Measurements from ENCODE around the gene CUTA. TPM values are rescaled to one million over a fixed set of nuclear protein-coding genes. Genes with fewer than 3 reads are reported as not detected.

The CUTA gene
- polyA plus RNA-seq, 1 donor from 2014 or later, result 343 TPM

DNA sequence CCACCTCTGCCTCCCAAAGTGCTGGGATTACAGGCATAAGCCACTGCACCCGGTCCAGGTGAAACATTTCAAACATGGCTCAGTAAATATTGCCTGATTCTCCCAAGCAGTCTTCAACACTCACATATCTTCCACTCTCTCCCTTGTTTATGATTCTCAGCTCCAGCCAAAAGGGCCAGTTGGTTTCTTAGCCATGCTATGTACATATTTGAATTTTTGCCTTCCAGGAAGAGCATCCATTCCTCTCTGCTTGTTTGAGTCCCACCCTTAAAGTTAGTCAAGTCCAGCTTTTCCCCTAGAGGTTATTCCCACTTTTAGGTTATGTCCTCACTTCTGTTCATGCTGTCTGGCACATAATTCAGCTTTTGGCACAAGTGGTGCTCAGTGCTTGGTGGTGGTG is 20.4 kb downstream of the CUTA start:
- TF ChIP-seq MXI1 (conservative IDR thresholded peaks at IDR 0.05; ENCODE audit: poor library complexity, severe bottlenecking) (no peak), CTCF (IDR thresholded peaks at IDR 0.05; ENCODE audit: poor library complexity, severe bottlenecking) (no peak), REST (IDR thresholded peaks at IDR 0.05; ENCODE audit: borderline replicate concordance) (no peak), EP300 (conservative IDR thresholded peaks at IDR 0.05; ENCODE audit: poor library complexity, severe bottlenecking) (no peak), POLR2AphosphoS5 (IDR thresholded peaks at IDR 0.05) (no peak), TAF1 (IDR thresholded peaks at IDR 0.05; ENCODE audit: low read depth) (no peak), SMC3 (conservative IDR thresholded peaks at IDR 0.05; ENCODE audit: poor library complexity) (no peak), EZH2 (IDR thresholded peaks at IDR 0.05; ENCODE audit: borderline replicate concordance, insufficient read depth, low read length, poor library complexity, severe bottlenecking) (no peak), RAD21 (conservative IDR thresholded peaks at IDR 0.05) (no peak)
- Histone ChIP-seq H3K9ac (ENCODE audit: low read length) (no peak overlapping the region), H3K79me2 (replicated peaks; ENCODE audit: insufficient read depth, low read length) (peaks cover 40% of the 10 kb centered on the region), H4K20me1 (ENCODE audit: insufficient read depth) (no peaks in the 10 kb centered on the region), H3K9me2 (ENCODE audit: insufficient read depth, low read length) (no peaks in the 10 kb centered on the region), H3K36me3 (ENCODE audit: insufficient read depth, low read length) (no peaks in the 10 kb centered on the region), H3K27ac (ENCODE audit: low read length) (no peak overlapping the region), H3K9me3 (ENCODE audit: low read length) (no peaks in the 10 kb centered on the region), H3K27me3 (ENCODE audit: insufficient read depth, low read depth, low read length) (no peaks in the 10 kb centered on the region), H2AFZ (ENCODE audit: low read depth, low read length) (no peak overlapping the region), H3K4me3 (ENCODE audit: low read length) (no peak overlapping the region), H3K4me2 (ENCODE audit: low read length) (no peak overlapping the region), H3F3A (ENCODE audit: insufficient read depth, low read length, poor library complexity, severe bottlenecking) (no peaks in the 10 kb centered on the region)

DNA sequence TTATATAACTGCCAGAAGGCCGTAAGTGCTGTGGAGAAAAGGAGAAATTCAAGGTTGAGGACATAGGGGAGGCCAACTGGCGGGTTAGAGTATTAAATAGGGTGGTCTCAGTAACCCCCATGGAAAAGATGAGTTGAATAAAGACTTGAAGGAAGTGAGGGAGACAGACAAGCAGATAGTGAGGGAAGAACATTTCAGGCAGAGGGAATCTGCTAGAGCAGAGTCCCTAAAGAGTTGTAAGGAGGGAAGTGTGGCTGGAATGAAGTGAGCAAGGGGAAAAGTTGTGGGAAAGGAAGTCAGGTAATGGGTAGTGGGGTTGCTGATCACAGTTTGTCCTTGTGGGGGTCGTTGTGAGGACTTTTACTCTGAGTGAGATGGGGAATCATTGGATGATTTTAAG is 24.9 kb downstream of the CUTA start:
- TF ChIP-seq EP300 (conservative IDR thresholded peaks at IDR 0.05; ENCODE audit: poor library complexity, severe bottlenecking) (no peak), POLR2AphosphoS5 (IDR thresholded peaks at IDR 0.05) (no peak), REST (IDR thresholded peaks at IDR 0.05; ENCODE audit: borderline replicate concordance) (no peak), MXI1 (conservative IDR thresholded peaks at IDR 0.05; ENCODE audit: poor library complexity, severe bottlenecking) (no peak), TAF1 (IDR thresholded peaks at IDR 0.05; ENCODE audit: low read depth) (no peak)
- H3K9me2 ChIP-seq (ENCODE audit: insufficient read depth, low read length), result no peaks in the 10 kb centered on the region
- H3K36me3 ChIP-seq (ENCODE audit: insufficient read depth, low read length), result no peaks in the 10 kb centered on the region
- H3K27me3 ChIP-seq (ENCODE audit: insufficient read depth, low read depth, low read length), result no peaks in the 10 kb centered on the region
- no peak overlapping the region for H3K4me2 ChIP-seq (ENCODE audit: low read length)
- no peak overlapping the region for H3K9ac ChIP-seq (ENCODE audit: low read length)
- H3F3A ChIP-seq (ENCODE audit: insufficient read depth, low read length, poor library complexity, severe bottlenecking), result no peaks in the 10 kb centered on the region
- no peaks in the 10 kb centered on the region for H3K9me3 ChIP-seq (ENCODE audit: low read length)
- no peak overlapping the region for H2AFZ ChIP-seq (ENCODE audit: low read depth, low read length)
- no peaks in the 10 kb centered on the region for H4K20me1 ChIP-seq (ENCODE audit: insufficient read depth)
- no peak overlapping the region for H3K4me3 ChIP-seq (ENCODE audit: low read length)
- no peak overlapping the region for H3K27ac ChIP-seq (ENCODE audit: low read length)
- peaks cover 42% of the 10 kb centered on the region for H3K79me2 ChIP-seq (replicated peaks; ENCODE audit: insufficient read depth, low read length)
